ENCODE measurements around the gene LYZL6. TPM values are rescaled to one million over a fixed set of nuclear protein-coding genes. Genes with fewer than 3 reads are reported as not detected.

LYZL6 gene
- total RNA-seq, 3 donors from 2014 or later (not counting 1 experiment from before 2014, with no cell fraction given) = not detected

DNA sequence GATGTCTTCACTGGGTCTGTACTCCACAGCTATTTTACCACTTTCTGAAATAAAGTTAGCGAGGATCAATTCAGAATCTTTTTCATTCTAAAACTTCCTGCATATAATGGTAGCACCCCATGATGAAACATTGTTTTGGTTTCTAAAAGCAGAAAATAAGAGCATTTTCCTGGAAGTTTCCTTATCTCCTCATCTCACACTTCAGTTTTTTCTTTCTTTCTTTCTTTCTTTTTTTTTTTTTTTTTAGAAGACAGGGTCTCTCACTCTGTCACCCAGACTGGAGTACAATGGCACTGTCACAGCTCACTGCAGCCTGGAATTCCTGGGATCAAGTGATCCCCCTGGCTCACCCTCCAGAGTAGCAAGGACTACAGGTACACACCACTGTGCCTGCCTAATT, 23.3 kb downstream of the LYZL6 start:
- no peaks in the 10 kb centered on the region for H3K9me3 ChIP-seq (ENCODE audit: control insufficient read depth, insufficient read depth, low read length)
- no peaks in the 10 kb centered on the region for H3K27me3 ChIP-seq (ENCODE audit: control insufficient read depth, insufficient read depth, low read length)
- peaks cover 30% of the 10 kb centered on the region for H3K4me1 ChIP-seq (ENCODE audit: control insufficient read depth, insufficient read depth, low read length)
- H3K36me3 ChIP-seq (ENCODE audit: control insufficient read depth, insufficient read depth, low read length) = no peaks in the 10 kb centered on the region
- no peaks in the 10 kb centered on the region for H3K27me3 Mint-ChIP-seq (ENCODE audit: low read depth in 2 of 2)
- no peaks in the 10 kb centered on the region for H3K36me3 Mint-ChIP-seq
- no peak overlapping the region for H3K27ac ChIP-seq (ENCODE audit: low read length)
- H3K4me3 ChIP-seq (ENCODE audit: low read length) = no peak overlapping the region
- DNase-seq (no peak), ATAC-seq (no peak)
- peak overlapping the region; percentile 77 to 85 for H3K27ac Mint-ChIP-seq
- TF ChIP-seq, protein P1, sequence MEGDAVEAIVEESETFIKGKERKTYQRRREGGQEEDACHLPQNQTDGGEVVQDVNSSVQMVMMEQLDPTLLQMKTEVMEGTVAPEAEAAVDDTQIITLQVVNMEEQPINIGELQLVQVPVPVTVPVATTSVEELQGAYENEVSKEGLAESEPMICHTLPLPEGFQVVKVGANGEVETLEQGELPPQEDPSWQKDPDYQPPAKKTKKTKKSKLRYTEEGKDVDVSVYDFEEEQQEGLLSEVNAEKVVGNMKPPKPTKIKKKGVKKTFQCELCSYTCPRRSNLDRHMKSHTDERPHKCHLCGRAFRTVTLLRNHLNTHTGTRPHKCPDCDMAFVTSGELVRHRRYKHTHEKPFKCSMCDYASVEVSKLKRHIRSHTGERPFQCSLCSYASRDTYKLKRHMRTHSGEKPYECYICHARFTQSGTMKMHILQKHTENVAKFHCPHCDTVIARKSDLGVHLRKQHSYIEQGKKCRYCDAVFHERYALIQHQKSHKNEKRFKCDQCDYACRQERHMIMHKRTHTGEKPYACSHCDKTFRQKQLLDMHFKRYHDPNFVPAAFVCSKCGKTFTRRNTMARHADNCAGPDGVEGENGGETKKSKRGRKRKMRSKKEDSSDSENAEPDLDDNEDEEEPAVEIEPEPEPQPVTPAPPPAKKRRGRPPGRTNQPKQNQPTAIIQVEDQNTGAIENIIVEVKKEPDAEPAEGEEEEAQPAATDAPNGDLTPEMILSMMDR (IDR thresholded peaks at IDR 0.05) = no peak
- no peaks in the 10 kb centered on the region for H3K9me3 Mint-ChIP-seq
- 100% methylated on average over 1 of the region's 1 CpG for WGBS (ENCODE audit: insufficient coverage)
- H3K4me1 Mint-ChIP-seq = peaks cover 46 to 54% of the 10 kb centered on the region in 2 donors
- intact Hi-C loops (cut with micrococcal nuclease) = no loop called here
- no peak overlapping the region for H3K4me3 Mint-ChIP-seq

- Histone ChIP-seq H3K36me3 (ENCODE audit: control insufficient read depth, insufficient read depth, low read length) (no peaks in the 10 kb centered on the region), H3K4me3 (ENCODE audit: low read length) (no peak overlapping the region), H3K4me1 (ENCODE audit: control insufficient read depth, insufficient read depth, low read length) (peaks cover 35% of the 10 kb centered on the region), H3K27me3 (ENCODE audit: control insufficient read depth, insufficient read depth, low read length) (no peaks in the 10 kb centered on the region), H3K27ac (ENCODE audit: low read length) (no peak overlapping the region), H3K9me3 (ENCODE audit: control insufficient read depth, insufficient read depth, low read length) (no peaks in the 10 kb centered on the region)
- WGBS (ENCODE audit: insufficient coverage) = 22% methylated on average over 3 of the region's 3 CpGs
- ATAC-seq (peak in 2 of 3 donors; percentile 61 to 75), DNase-seq (no peak)
- Mint-ChIP-seq H3K36me3 (no peaks in the 10 kb centered on the region), H3K27me3 (ENCODE audit: low read depth in 2 of 2) (no peaks in the 10 kb centered on the region), H3K27ac (peak overlapping the region; percentile 66 to 80), H3K4me1 (peaks cover 61 to 65% of the 10 kb centered on the region in 2 donors), H3K9me3 (no peaks in the 10 kb centered on the region), H3K4me3 (no peak overlapping the region)
- intact Hi-C loops (cut with micrococcal nuclease) = no loop called here
- TF ChIP-seq, protein P1 (IDR thresholded peaks at IDR 0.05) = no peak
Measured at GRCh38 chr17:35918665-35919064, 24.8 kb downstream of the LYZL6 start.

GRCh38 chr17:35917519-35918213, 25.8 kb downstream of the LYZL6 start:
- H3K4me1 Mint-ChIP-seq = peaks cover 71 to 75% of the 10 kb centered on the region in 2 donors
- H3K36me3 Mint-ChIP-seq = no peaks in the 10 kb centered on the region
- TF ChIP-seq, protein P1 (IDR thresholded peaks at IDR 0.05) = no peak

More at GRCh38 chr17:35917519-35918213, 25.8 kb downstream of the LYZL6 start:
- intact Hi-C loops (cut with micrococcal nuclease) = no loop called here
- H3K27me3 ChIP-seq (ENCODE audit: control insufficient read depth, insufficient read depth, low read length) = no peaks in the 10 kb centered on the region
- DNase-seq = no peak
- ATAC-seq = no peak
- H3K9me3 Mint-ChIP-seq = no peaks in the 10 kb centered on the region
- H3K27ac ChIP-seq (ENCODE audit: low read length) = no peak overlapping the region
- no peaks in the 10 kb centered on the region for H3K9me3 ChIP-seq (ENCODE audit: control insufficient read depth, insufficient read depth, low read length)
- 98% methylated on average over 29 of the region's 29 CpGs for WGBS (ENCODE audit: insufficient coverage)
- no peak overlapping the region for H3K4me3 Mint-ChIP-seq
- H3K27me3 Mint-ChIP-seq (ENCODE audit: low read depth in 2 of 2) = no peaks in the 10 kb centered on the region
- peak overlapping the region in 1 of 2 donors; percentile 26 for H3K27ac Mint-ChIP-seq
- H3K4me3 ChIP-seq (ENCODE audit: low read length) = no peak overlapping the region
- no peaks in the 10 kb centered on the region for H3K36me3 ChIP-seq (ENCODE audit: control insufficient read depth, insufficient read depth, low read length)
- H3K4me1 ChIP-seq (ENCODE audit: control insufficient read depth, insufficient read depth, low read length) = peaks cover 42% of the 10 kb centered on the region
